ENCODE measurements around the gene F8A2. TPM values are rescaled to one million over a fixed set of nuclear protein-coding genes. Genes with fewer than 3 reads are reported as not detected.
"Not testable (repeated sequence)": the region's sequence is repeated elsewhere in the genome, so short reads cannot be mapped to it uniquely, and the experiment has no call there.

The F8A2 gene
- not detected in 2 replicates for total RNA-seq (2022)
- Bru-seq, nascent RNA = not detected
- BruChase-seq, experiment 1, labeled RNA remaining after a 6-hour chase = percentile 16 among the genes with signal in this experiment
- BruChase-seq, experiment 2, labeled RNA remaining after a 2-hour chase = not detected
- long read RNA-seq, transcript F8A2-201 (1 exons, 1,116 nt) = major isoform, 60 of 60 reads
- long read RNA-seq, partial matches to known transcripts = 0 of 60 reads
- long read RNA-seq, other reads (novel, unspliced or antisense) = 0 of 60 reads

DNA sequence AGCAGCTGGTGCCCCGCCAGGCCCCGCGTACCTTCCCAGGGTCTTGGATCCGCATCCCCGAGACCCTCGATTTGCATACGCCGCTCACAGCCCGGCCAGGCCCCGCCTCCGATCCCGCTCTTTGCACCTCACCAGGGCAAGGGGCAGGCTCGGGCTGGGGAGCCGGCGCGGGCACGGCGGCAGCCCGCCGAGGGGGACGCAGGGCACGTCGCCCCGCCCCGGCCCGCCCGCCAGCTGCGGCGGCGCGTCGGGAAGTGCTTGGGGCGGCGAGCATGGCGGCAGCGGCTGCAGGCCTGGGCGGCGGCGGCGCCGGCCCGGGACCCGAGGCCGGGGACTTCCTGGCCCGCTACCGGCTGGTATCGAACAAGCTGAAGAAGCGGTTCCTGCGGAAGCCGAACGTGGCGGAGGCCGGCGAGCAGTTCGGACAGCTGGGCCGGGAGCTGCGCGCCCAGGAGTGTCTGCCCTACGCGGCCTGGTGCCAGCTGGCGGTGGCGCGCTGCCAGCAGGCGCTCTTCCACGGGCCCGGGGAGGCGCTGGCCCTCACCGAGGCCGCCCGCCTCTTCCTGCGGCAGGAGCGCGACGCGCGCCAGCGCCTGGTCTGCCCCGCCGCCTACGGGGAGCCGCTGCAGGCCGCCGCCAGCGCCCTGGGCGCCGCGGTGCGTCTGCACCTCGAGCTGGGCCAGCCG, at the start of gene F8A2:
F8A2 (plus strand) TSS at position 253 of the 686 bp plus-strand sequence; CDS start at position 273, 20 bp downstream.
- H3K4me1 Mint-ChIP-seq (ENCODE audit: low read depth, unreplicated experiment); H3K36me3 Mint-ChIP-seq (ENCODE audit: insufficient read depth, unreplicated experiment); H3K9me3 Mint-ChIP-seq (ENCODE audit: low read depth, unreplicated experiment); H3K4me3 Mint-ChIP-seq (ENCODE audit: low read depth, unreplicated experiment); DNase-seq; intact Hi-C loops (cut with micrococcal nuclease; ENCODE audit: unreplicated experiment); H3K27ac Mint-ChIP-seq (ENCODE audit: unreplicated experiment); CTCF ChIA-PET; H3K27me3 Mint-ChIP-seq (ENCODE audit: unreplicated experiment); BruUV-seq (replicated peaks): not testable (repeated sequence)

DNA sequence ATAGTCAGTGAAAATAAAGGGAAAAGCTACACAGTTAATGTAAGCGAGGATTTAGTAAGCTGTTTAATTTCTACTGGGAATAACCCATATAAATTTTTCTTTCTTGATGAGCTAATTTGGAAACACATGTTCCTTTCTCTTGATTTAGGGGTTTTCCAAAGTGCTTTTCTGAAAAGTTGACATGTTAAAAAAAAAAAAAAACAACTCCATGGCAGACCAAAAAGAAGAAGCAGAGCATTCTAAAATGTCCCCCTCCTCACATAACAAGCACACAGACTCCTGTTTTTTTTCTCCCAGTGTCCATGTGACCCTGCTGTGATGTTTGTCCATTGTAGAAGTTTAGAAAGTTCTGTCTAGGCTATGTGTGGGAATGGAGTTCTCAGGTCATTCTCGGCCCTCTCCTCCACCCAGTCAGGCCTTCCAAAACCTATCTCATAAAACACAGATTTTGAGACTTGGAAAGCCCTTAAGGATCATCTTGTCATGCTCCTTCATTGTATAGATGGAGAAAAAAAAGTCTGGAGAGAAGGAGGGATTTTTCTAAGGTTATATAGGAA, 48.3 kb upstream of the F8A2 start:
- TF ChIP-seq, protein P1, sequence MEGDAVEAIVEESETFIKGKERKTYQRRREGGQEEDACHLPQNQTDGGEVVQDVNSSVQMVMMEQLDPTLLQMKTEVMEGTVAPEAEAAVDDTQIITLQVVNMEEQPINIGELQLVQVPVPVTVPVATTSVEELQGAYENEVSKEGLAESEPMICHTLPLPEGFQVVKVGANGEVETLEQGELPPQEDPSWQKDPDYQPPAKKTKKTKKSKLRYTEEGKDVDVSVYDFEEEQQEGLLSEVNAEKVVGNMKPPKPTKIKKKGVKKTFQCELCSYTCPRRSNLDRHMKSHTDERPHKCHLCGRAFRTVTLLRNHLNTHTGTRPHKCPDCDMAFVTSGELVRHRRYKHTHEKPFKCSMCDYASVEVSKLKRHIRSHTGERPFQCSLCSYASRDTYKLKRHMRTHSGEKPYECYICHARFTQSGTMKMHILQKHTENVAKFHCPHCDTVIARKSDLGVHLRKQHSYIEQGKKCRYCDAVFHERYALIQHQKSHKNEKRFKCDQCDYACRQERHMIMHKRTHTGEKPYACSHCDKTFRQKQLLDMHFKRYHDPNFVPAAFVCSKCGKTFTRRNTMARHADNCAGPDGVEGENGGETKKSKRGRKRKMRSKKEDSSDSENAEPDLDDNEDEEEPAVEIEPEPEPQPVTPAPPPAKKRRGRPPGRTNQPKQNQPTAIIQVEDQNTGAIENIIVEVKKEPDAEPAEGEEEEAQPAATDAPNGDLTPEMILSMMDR (IDR thresholded peaks at IDR 0.05; ENCODE audit: unreplicated experiment) = no peak
- no peak for DNase-seq
- peaks cover 2% of the 10 kb centered on the region for H3K9me3 Mint-ChIP-seq (ENCODE audit: low read depth, unreplicated experiment)
- no peak overlapping the region for H3K27ac Mint-ChIP-seq (ENCODE audit: unreplicated experiment)
- CTCF ChIA-PET = no interaction called here
- no peaks in the 10 kb centered on the region for H3K4me1 Mint-ChIP-seq (ENCODE audit: low read depth, unreplicated experiment)
- H3K4me3 Mint-ChIP-seq (ENCODE audit: low read depth, unreplicated experiment) = no peak overlapping the region
- H3K27me3 Mint-ChIP-seq (ENCODE audit: unreplicated experiment) = no peaks in the 10 kb centered on the region
- intact Hi-C loops (cut with micrococcal nuclease; ENCODE audit: unreplicated experiment) = no loop called here
- no TSS peak for BruUV-seq (replicated peaks)
- H3K36me3 Mint-ChIP-seq (ENCODE audit: insufficient read depth, unreplicated experiment) = no peaks in the 10 kb centered on the region

DNA sequence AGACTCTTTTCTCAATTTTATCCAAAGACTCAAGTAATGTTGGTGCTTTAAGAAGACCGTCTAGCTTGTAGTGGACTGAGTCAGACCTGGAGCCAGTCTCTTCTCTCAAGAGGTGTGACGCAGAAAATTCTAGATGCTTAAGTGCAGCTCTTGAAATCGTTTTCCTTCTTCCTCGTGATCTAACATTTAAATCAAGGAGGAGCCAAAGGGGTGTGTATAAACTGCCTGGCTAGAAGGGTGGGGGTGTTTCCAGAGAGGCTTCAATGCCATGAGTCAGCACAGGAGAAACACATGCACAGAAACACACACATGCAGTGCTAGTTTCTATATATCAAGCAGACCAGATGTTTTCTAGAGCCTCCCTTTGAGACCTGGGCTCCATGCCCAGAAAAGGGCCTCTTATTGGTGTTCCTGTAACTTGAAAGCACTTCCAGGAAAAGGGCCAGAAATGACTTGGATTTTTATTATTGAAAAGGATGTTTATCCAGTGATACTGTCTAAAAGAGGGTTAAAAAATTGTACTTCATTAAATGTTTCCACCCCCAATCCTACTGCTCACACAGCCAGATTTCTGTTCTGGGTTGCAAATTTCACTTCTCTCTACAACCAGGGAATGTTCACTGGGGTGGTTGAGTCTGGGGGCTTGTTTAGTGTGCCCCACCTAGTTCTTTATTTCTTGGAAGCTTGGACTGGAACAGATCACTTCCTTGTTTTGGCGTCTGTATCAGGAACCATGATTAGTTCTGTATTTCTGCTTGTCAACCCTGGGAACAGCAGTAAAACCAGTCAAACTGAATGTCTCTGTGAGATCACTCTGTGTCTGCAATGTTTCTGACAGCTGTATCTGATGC, 47.2 kb upstream of the F8A2 start, which contains the start of gene CLIC2:
CLIC2 (minus strand) TSS at position 129 of the 851 bp plus-strand sequence. CDS start 187 bp downstream, outside the sequence.
- Mint-ChIP-seq H3K27ac (ENCODE audit: unreplicated experiment) (no peak within 1 kb of the TSS), H3K9me3 (ENCODE audit: low read depth, unreplicated experiment) (peaks cover 2% of the 10 kb centered on the region), H3K36me3 (ENCODE audit: insufficient read depth, unreplicated experiment) (no peaks in the 10 kb centered on the region), H3K4me1 (ENCODE audit: low read depth, unreplicated experiment) (no peaks in the 10 kb centered on the region), H3K4me3 (ENCODE audit: low read depth, unreplicated experiment) (no peak within 1 kb of the TSS), H3K27me3 (ENCODE audit: unreplicated experiment) (no peaks in the 10 kb centered on the region)
- TF ChIP-seq, protein P1 (IDR thresholded peaks at IDR 0.05; ENCODE audit: unreplicated experiment) = no peak
- BruUV-seq (replicated peaks) = no TSS peak
- CTCF ChIA-PET = no interaction called here
- intact Hi-C loops (cut with micrococcal nuclease; ENCODE audit: unreplicated experiment) = no loop called here
- no peak for DNase-seq

DNA sequence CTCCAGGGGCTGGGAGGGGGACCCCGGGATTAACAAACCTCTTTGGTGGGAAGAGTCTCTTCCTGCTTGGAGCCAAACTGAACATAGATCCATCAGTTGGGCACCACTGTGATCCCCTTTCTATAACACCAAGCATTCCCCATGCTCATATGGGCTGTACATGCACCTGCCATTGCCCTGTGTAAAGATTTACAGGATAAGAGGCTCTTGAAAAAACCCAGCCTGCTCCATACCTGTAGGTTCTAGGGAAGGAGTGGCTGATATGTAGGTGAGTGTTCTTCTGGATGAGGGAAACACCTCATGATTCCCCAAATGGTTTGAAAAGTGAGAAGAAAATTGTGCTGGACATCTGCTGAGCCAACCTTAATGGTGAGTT, 46.6 kb upstream of the F8A2 start:
- intact Hi-C loops (cut with micrococcal nuclease; ENCODE audit: unreplicated experiment); H3K9me3 Mint-ChIP-seq (ENCODE audit: low read depth, unreplicated experiment); H3K4me3 Mint-ChIP-seq (ENCODE audit: low read depth, unreplicated experiment); H3K27me3 Mint-ChIP-seq (ENCODE audit: unreplicated experiment); H3K36me3 Mint-ChIP-seq (ENCODE audit: insufficient read depth, unreplicated experiment); BruUV-seq (replicated peaks); H3K4me1 Mint-ChIP-seq (ENCODE audit: low read depth, unreplicated experiment); CTCF ChIA-PET; H3K27ac Mint-ChIP-seq (ENCODE audit: unreplicated experiment); DNase-seq: not testable (repeated sequence)

DNA sequence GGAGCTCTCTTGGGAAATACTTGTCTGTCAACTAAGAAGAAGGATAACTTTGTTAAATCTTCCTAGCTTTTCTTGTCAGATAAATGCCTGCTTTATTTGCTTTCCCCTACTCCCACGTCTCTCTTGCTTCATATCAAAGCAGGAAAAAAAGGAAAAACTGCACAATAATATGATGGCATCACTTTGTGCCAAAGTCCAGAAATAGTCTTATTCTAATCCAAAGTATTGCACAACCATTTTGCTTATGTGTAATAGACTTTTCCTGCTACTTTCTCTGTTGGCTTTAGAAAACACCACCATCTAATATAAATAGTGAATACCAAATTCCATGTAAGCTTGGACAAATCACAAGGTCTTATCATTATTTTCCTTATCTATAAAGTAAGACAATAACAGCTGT, 36.2 kb upstream of the F8A2 start:
- CTCF ChIA-PET; H3K4me3 Mint-ChIP-seq (ENCODE audit: low read depth, unreplicated experiment); DNase-seq; H3K27ac Mint-ChIP-seq (ENCODE audit: unreplicated experiment); BruUV-seq (replicated peaks); H3K36me3 Mint-ChIP-seq (ENCODE audit: insufficient read depth, unreplicated experiment); H3K4me1 Mint-ChIP-seq (ENCODE audit: low read depth, unreplicated experiment); intact Hi-C loops (cut with micrococcal nuclease; ENCODE audit: unreplicated experiment); H3K27me3 Mint-ChIP-seq (ENCODE audit: unreplicated experiment); H3K9me3 Mint-ChIP-seq (ENCODE audit: low read depth, unreplicated experiment): not testable (repeated sequence)

DNA sequence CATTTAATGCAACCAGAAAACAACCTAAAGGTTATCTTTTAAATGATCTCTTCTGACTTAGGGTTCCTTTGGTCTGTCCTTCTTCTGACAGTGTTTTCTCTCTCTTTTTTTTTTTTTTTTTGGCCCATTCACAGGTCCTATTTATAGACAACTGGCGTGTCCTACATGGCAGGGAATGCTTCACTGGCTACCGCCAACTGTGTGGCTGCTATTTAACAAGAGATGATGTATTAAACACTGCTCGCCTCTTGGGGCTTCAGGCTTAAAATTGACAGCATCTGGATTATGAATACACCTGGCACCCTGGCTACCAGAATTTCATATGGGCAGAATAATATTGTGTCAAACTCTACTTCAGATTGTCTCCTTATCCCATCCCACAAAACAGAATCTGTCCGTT, 32.4 kb upstream of the F8A2 start:
- H3K9me3 Mint-ChIP-seq (ENCODE audit: low read depth, unreplicated experiment); DNase-seq; H3K36me3 Mint-ChIP-seq (ENCODE audit: insufficient read depth, unreplicated experiment); H3K27ac Mint-ChIP-seq (ENCODE audit: unreplicated experiment); BruUV-seq (replicated peaks); CTCF ChIA-PET; intact Hi-C loops (cut with micrococcal nuclease; ENCODE audit: unreplicated experiment); H3K4me3 Mint-ChIP-seq (ENCODE audit: low read depth, unreplicated experiment); H3K4me1 Mint-ChIP-seq (ENCODE audit: low read depth, unreplicated experiment); H3K27me3 Mint-ChIP-seq (ENCODE audit: unreplicated experiment): not testable (repeated sequence)

DNA sequence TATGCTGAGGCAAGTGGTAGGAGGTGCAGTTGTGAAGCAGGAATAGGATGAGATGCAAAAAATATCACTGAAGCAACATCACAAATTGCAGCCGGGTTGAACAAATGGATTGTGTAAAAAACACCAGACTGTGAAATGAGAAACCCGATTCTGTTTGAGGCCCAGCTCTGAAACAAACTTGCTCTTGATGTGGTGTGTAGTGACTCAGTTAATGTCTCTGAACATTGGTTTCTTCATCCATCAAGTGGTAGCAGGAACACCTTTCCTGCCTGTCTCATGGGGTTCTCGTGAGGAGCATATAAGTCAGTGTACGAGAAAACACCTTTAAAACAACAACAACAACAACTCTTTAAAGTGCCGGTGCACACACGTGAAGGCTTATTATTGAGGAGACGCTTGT, 18.2 kb upstream of the F8A2 start:
- H3K27ac Mint-ChIP-seq (ENCODE audit: unreplicated experiment); intact Hi-C loops (cut with micrococcal nuclease; ENCODE audit: unreplicated experiment); BruUV-seq (replicated peaks); H3K4me1 Mint-ChIP-seq (ENCODE audit: low read depth, unreplicated experiment); H3K27me3 Mint-ChIP-seq (ENCODE audit: unreplicated experiment); H3K4me3 Mint-ChIP-seq (ENCODE audit: low read depth, unreplicated experiment); CTCF ChIA-PET; H3K9me3 Mint-ChIP-seq (ENCODE audit: low read depth, unreplicated experiment); DNase-seq; H3K36me3 Mint-ChIP-seq (ENCODE audit: insufficient read depth, unreplicated experiment): not testable (repeated sequence)
